ENCODE data around the gene ZNF492. TPM values are rescaled to one million over a fixed set of nuclear protein-coding genes. Genes with fewer than 3 reads are reported as not detected.

The ZNF492 gene
- total and polyA plus RNA-seq, 9 of the 15 experiments (the other 6 are each of a cell fraction or from before 2014, with no cell fraction given): 0.01 to 0.22 (median 0.08) TPM; not detected in 1

DNA sequence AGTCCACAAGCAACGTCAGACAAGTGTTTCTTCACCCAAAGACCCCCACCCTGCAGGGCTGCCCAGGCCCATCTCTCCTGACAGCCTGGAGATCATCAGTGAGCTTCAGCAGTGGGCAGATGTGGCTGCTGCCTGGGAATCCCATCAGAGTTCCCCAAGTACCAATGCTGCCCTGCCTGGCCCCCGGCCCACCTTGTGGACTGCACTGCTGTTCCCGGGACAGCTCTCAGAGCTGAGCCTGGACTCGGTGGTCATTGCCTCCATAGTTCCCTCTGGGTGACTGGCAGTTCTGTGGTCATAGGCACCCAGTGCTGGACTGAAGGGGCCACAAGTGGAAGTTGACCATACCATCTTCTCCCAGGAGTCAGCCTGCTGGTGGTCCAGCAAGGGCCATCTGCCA lies 24.5 kb upstream of the ZNF492 start:
- Histone ChIP-seq H3K27me3 (ENCODE audit: control insufficient read depth in 2 of 2, insufficient read depth in 2 of 2, low read length in 2 of 2) (no peaks in the 10 kb centered on the region), H3K4me1 (replicated peaks in 1 of 2; ENCODE audit: control insufficient read depth in 2 of 2, insufficient read depth in 2 of 2, low read length in 2 of 2) (no peaks in the 10 kb centered on the region), H3K9me3 (replicated peaks; ENCODE audit: control insufficient read depth, insufficient read depth, low read depth, low read length) (peaks cover 1% of the 10 kb centered on the region; the same call in 1 of the 2 replicates), H3K9me1 (ENCODE audit: control insufficient read depth, insufficient read depth, low read length) (no peaks in the 10 kb centered on the region), H3K27ac (ENCODE audit: extremely low read depth, low read depth, low read length) (no peak overlapping the region), H3K79me2 (ENCODE audit: control insufficient read depth, insufficient read depth, low read length) (no peaks in the 10 kb centered on the region), H3K36me3 (ENCODE audit: control insufficient read depth, insufficient read depth, low read length) (no peaks in the 10 kb centered on the region), H2AFZ (ENCODE audit: low read depth, low read length) (no peak overlapping the region), H4K20me1 (replicated peaks; ENCODE audit: control insufficient read depth, insufficient read depth, low read length) (no peaks in the 10 kb centered on the region), H3K9ac (ENCODE audit: insufficient read depth in 1 of 2, low read depth in 2 of 2, low read length in 2 of 2) (no peak overlapping the region), H3K4me3 (no peak overlapping the region), H3K4me2 (ENCODE audit: insufficient read depth, low read length) (no peak overlapping the region)
- POLR2A ChIA-PET: no interaction called here
- CTCF ChIA-PET (ENCODE audit: low intra/inter-chr PET ratio): no interaction called here
- intact Hi-C loops (cut with micrococcal nuclease): no loop called here
- TF ChIP-seq ZNF274 (IDR thresholded peaks at IDR 0.05; ENCODE audit: borderline replicate concordance, low read depth, low read length): no peak
- TF ChIP-seq KHSRP (IDR thresholded peaks at IDR 0.05): no peak
- no peak for TF ChIP-seq TRIM28 (IDR thresholded peaks at IDR 0.05)
- TF ChIP-seq NFATC3 (IDR thresholded peaks at IDR 0.05): no peak
- TF ChIP-seq ZNF12 (CRISPR knock-in tag; IDR thresholded peaks at IDR 0.05): no peak
- TF ChIP-seq EWSR1 (IDR thresholded peaks at IDR 0.05; ENCODE audit: borderline replicate concordance, low read depth, partially characterized antibody): no peak
- TF ChIP-seq, protein P1, sequence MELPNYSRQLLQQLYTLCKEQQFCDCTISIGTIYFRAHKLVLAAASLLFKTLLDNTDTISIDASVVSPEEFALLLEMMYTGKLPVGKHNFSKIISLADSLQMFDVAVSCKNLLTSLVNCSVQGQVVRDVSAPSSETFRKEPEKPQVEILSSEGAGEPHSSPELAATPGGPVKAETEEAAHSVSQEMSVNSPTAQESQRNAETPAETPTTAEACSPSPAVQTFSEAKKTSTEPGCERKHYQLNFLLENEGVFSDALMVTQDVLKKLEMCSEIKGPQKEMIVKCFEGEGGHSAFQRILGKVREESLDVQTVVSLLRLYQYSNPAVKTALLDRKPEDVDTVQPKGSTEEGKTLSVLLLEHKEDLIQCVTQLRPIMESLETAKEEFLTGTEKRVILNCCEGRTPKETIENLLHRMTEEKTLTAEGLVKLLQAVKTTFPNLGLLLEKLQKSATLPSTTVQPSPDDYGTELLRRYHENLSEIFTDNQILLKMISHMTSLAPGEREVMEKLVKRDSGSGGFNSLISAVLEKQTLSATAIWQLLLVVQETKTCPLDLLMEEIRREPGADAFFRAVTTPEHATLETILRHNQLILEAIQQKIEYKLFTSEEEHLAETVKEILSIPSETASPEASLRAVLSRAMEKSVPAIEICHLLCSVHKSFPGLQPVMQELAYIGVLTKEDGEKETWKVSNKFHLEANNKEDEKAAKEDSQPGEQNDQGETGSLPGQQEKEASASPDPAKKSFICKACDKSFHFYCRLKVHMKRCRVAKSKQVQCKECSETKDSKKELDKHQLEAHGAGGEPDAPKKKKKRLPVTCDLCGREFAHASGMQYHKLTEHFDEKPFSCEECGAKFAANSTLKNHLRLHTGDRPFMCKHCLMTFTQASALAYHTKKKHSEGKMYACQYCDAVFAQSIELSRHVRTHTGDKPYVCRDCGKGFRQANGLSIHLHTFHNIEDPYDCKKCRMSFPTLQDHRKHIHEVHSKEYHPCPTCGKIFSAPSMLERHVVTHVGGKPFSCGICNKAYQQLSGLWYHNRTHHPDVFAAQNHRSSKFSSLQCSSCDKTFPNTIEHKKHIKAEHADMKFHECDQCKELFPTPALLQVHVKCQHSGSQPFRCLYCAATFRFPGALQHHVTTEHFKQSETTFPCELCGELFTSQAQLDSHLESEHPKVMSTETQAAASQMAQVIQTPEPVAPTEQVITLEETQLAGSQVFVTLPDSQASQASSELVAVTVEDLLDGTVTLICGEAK (IDR thresholded peaks at IDR 0.05): no peak
- TF ChIP-seq, protein P1 (CRISPR knock-in tag; IDR thresholded peaks at IDR 0.05): no peak
- TF ChIP-seq, protein P2, sequence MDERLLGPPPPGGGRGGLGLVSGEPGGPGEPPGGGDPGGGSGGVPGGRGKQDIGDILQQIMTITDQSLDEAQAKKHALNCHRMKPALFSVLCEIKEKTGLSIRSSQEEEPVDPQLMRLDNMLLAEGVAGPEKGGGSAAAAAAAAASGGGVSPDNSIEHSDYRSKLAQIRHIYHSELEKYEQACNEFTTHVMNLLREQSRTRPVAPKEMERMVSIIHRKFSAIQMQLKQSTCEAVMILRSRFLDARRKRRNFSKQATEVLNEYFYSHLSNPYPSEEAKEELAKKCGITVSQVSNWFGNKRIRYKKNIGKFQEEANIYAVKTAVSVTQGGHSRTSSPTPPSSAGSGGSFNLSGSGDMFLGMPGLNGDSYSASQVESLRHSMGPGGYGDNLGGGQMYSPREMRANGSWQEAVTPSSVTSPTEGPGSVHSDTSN (CRISPR knock-in tag; IDR thresholded peaks at IDR 0.05; ENCODE audit: low read depth): no peak
- TF ChIP-seq, protein P2 (tag; conservative IDR thresholded peaks at IDR 0.05; ENCODE audit: low read depth): no peak
- TF ChIP-seq TRIM24 (IDR thresholded peaks at IDR 0.05): no peak
- TF ChIP-seq ZNF75A (CRISPR knock-in tag; IDR thresholded peaks at IDR 0.05): no peak
- TF ChIP-seq ZNF586 (CRISPR knock-in tag; conservative IDR thresholded peaks at IDR 0.05): no peak
- no peak for TF ChIP-seq SAP30 (IDR thresholded peaks at IDR 0.05; ENCODE audit: borderline replicate concordance, insufficient read depth, low read depth, low read length, poor library complexity, severe bottlenecking)
- FAIRE-seq: no peak
- no peak for DNase-seq (ENCODE audit: extremely low read depth in 1 of 4, low spot score in 3 of 4)
- in situ Hi-C loops (cut with MboI): no loop called here
- no TSS peak for BruUV-seq (replicated peaks)
- WGBS (ENCODE audit: insufficient coverage, low coverage, missing lambda C conversion rate): 0% methylated on average over 3 of the region's 4 CpGs
- no peak for ATAC-seq

Measured in K562 (cell line).